Measurements from ENCODE around the gene HAUS6.
"Not testable (repeated sequence)": the region's sequence is repeated elsewhere in the genome, so short reads cannot be mapped to it uniquely, and the experiment has no call there.

HAUS6 gene

DNA sequence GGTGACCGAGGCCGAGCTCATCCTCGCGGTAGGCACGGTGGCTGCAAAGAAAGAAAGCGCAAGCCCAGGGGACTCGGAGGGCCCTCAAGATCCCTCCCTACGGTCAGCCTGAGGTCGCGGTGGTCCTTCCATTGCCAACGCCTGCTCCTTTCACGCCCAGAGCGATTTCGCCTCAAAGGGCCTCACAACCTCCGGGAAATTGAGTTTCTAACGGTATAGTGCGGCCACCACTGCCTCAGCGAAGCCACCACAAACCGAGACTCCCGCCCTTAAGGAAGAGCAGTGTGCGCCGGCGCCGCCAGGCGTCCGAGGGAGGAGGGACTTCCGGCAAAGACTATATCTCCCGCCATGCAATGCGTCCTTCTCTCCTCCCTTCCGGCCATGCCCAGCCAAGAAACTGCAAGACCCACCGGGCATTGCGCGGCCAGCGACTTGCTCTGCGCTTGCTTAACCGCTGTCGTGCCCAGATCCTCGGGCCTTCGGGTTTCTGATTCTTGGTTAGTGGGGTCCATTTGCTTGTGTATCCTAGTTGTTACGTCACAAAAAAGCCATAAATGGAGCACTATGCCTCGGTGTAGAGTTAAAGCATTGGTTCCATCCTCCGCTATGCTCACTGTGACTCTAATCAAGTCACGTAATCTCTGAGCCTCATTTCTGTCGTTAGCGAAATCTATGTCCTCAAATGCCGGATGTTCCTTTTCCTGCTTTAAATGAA lies at the start of gene HAUS6:
HAUS6 (minus strand) TSS at position 274 of the 715 bp plus-strand sequence; CDS start at position 21, 253 bp downstream.
- DNase-seq (ENCODE audit: low spot score): peak; percentile 57

DNA sequence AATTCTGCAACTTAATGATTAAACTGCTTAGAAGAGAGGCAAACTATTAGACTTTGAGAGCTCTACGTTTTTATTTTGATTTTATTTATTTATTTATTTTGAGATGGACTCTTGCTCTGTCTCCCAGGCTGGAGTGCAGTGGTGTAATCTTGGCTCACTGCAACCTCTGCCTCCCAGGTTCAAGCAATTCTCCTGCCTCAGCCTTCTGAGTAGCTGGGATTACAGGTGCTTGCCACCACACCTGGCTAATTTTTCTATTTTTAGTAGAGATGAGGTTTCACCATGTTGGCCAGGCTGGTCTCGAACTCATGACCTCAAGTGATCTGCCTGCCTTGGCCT lies 49.4 kb upstream of the HAUS6 start:
- DNase-seq (ENCODE audit: low spot score): not testable (repeated sequence)

DNA sequence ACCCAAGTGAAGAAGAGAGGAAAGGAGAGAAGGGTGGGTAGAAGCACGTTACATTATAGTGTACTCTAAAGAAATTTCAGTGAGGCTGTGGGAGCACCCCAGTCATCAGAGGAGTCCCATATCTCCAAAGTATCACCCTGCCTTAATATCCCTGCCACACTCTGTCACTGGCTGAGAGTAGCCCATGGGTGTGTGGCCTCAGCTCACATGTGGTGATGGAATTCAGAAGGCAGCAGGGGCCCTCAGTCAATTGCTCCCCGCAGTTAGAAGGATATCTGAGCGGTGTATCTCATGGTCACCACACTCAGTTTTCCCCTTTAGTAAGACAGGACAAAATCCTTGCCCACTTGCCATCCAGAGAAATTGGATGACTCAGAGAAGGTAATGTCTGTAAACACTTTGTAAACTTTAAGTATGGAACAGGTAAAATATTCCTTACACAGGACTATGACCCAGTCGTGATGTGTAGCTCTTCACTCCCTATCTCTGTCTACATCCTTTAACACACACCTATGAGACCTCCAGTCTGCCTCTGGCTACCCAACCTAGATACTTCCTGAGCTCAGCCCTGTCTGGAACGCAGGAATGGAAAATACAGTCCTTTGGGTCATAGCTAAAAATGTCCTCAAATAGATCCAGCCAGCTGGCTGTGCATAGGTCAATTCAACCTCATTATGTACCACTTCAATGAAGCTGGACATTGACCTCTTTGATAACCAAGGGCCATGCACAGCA lies 48.9 kb upstream of the HAUS6 start:
- DNase-seq (ENCODE audit: low spot score): no peak

DNA sequence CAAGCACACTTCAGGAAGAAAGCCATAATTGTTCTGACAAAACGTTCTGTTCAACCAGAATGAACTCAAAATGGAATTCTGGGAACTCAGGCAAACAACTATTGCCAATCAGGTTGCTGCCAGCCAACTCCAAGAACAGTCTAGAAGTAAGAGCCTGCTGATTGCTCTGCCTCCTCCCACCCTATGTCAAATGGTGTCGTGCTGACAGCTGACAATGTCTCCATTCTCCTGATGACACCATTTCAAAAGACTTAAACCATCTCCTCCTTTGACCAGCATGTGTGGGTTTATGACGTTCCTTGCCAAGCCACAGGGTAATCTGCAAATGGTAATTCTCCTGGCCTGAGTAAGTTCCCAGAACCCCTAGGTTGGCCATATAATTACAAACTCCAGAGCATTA lies 46.5 kb upstream of the HAUS6 start:
- no peak for DNase-seq (ENCODE audit: low spot score)

GRCh38 chr9:19148187-19148586 lies 45.5 kb upstream of the HAUS6 start:
- no peak for DNase-seq (ENCODE audit: low spot score)

DNA sequence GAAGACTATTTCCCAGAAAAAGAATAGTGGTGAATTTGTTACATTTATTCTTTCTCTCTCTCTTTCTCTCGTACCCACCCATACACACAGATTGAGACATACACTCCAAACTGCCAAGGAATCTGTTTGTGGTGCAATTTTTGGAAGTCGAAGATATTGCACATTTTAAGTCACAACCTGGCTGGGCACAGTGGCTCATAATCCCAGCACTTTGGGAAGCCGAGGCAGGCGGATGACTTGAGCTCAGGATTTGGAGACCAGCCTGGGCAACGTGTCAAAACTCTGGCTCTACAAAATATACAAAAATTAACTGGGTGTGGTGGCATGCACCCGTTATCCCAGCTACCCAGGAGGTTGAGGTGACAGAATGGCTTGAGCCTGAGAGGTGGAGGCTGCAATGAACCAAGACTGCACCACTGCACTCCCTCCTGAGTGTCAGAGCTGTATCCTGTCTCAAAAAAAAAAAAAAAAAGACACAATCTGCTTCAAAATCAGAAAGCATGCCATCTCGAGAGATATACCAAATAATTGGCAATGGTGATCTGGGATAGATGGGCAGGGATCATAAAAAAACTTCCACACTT lies 43.8 kb upstream of the HAUS6 start:
- no peak for DNase-seq (ENCODE audit: low spot score)

DNA sequence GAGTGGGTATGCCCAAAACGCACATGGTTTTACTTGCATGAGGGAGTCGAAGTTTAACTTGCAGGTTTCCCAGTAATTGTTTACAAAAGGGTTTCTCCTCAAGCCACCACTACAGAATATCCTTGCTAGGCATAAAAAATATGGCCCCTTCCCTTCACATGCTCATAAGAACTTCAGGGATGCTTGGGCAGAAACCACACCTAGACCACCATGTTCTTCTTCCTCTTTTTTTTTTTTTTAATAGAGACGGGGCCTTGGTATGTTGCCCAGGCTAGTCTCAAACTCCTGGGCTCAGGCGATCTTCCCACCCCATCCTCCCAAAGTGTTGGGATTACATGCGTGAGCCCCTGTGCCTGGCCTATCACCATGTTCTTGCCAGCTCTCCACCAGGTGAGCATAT lies 43.2 kb upstream of the HAUS6 start:
- DNase-seq (ENCODE audit: low spot score): no peak

DNA sequence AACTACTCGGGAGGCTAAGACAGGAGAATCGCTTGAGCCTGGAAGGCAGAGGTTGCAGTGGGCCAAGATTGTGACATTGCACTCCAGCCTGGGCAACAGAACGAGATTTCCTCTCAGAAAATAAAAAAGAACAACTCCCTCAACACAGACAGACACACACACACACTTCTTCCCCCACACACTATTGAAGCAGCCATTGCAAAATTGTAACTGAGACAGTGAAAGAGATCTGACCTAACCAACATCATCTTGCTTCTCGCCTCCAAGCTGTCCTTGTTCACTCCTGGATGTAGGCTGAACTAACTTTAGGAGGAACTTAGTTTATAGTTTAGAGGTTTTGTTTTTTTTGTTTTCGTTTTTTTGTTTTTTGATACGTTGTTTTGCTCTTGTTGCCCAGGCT lies 37.6 kb upstream of the HAUS6 start:
- DNase-seq (ENCODE audit: low spot score): no peak

DNA sequence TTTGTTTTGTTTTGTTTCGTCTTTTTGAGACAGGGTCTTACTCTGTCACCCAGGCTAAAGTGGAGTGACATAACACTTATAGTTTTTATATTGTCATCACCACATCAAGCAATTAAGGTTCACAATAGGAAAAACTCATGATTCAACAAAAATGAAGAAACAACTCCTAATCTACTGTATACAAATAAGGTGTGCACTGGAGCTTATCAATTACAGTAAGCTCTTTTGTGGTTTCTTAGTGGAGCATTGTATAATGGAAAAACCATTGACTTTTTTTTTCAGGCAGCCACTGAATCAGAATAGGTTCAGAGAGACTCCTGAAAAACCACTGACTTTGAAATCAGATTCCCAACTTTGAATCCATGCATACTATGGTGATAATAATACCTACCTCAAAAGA lies 35.4 kb upstream of the HAUS6 start:
- no peak for DNase-seq (ENCODE audit: low spot score)

- no peak for DNase-seq (ENCODE audit: low spot score)
These were observed 34.6 kb upstream of the HAUS6 start for GRCh38 chr9:19137282-19137681.

- DNase-seq (ENCODE audit: low spot score): no peak
These were observed 33.4 kb upstream of the HAUS6 start for GRCh38 chr9:19136129-19136528.

GRCh38 chr9:19133549-19134345 lies 31.0 kb upstream of the HAUS6 start:
- DNase-seq (ENCODE audit: low spot score): no peak

GRCh38 chr9:19130436-19130835 lies 27.7 kb upstream of the HAUS6 start:
- no peak for DNase-seq (ENCODE audit: low spot score)

- DNase-seq (ENCODE audit: low spot score): peak; percentile 22
These were observed 25.3 kb upstream of the HAUS6 start for GRCh38 chr9:19127871-19128500.

DNA sequence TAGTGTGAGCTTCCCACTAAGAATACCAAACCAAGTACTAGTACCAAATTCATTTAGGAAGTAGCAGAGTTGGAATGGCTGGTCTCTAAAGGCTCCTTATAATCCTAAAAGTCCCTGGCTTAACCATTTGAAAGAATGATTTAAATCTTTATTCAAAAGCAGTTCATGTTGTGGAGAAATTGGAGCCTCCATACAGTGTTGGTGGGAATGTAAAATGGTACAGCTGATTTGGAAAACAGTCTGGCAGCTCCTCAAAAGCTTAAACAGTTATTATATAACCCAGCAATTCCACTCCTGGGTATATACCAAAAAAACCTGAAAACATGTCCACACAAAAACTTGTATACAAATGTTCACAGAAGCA lies 21.7 kb upstream of the HAUS6 start:
- no peak for DNase-seq (ENCODE audit: low spot score)

DNA sequence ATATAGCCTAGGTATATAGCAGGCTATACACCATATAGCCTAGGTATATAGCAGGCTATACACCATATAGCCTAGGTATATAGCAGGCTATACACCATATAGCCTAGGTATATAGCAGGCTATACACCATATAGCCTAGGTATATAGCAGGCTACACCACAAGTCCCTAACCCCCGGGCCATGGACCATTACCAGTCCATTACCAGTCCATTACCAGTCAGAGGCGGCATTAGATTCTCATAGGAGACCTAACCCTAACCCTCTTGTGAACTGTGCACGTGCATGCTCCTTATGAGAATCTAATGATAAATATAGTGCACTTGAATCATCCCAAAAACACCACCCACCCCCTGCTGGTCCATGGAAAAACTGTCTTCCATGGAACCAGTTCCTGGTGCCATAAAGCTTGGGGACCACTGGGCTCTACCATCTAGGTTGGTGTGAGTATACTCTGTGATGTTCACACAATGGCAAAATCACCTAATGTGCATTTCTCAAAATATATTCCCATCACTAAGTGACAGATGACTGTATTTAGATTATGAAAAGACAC lies 19.9 kb upstream of the HAUS6 start:
- no peak for DNase-seq (ENCODE audit: low spot score)

DNA sequence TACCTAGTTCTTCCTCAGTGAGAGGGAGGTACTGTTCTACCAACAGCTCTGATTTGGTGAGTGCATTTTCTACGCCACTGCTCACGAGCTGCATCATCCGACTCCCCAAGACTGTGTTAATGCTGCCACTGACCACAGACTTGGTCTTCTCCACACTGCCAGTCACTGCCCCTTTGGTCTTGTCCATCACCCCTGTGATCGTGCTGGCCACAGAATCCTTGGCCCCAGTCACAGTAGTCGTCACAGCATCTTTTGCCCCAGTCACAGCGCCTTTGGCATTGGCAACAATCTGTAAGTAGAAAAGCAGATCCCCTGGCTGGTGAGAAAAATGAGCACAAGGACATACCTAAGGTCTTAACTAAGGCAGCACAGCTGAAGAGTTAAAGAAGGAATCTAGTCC lies 18.2 kb upstream of the HAUS6 start:
- no peak for DNase-seq (ENCODE audit: low spot score)

GRCh38 chr9:19119801-19120440 lies 17.2 kb upstream of the HAUS6 start:
- no peak for DNase-seq (ENCODE audit: low spot score)

- no peak for DNase-seq (ENCODE audit: low spot score)
These were observed 16.5 kb upstream of the HAUS6 start for GRCh38 chr9:19119246-19119645.

- no peak for DNase-seq (ENCODE audit: low spot score)
These were observed 14.5 kb upstream of the HAUS6 start for GRCh38 chr9:19117039-19117716.
